Retinal pigment epithelial cell (primary cell): ENCODE results near the gene FPGS.
"Not testable (repeated sequence)": the region's sequence is repeated elsewhere in the genome, so short reads cannot be mapped to it uniquely, and the experiment has no call there.

Experiments
- DNase-seq: peaks from one replicate; pipeline ENCODE4 v3.0.0-alpha.2; 2010; ENCODE audit warnings: low read depth
- H3K4me3 ChIP-seq: 2 replicates; pipeline ENCODE4 v1.5.1; 2011; ENCODE audit warnings: mild to moderate bottlenecking, low read length, control low read depth, moderate library complexity
- CTCF ChIP-seq: conservative IDR thresholded peaks from 2 replicates; pipeline ENCODE4 v1.5.1; 2011; ENCODE audit warnings: low read depth, low read length, control low read depth, inconsistent platforms

The FPGS gene

GRCh38 chr9:127802576-127803443 is at the start of gene FPGS:
FPGS (plus strand) TSS chr9:127802882; CDS start chr9:127802925, 43 bp downstream.
- TF ChIP-seq CTCF, result peak; percentile 5
- H3K4me3 ChIP-seq, result peak within 1 kb of the TSS; percentile 90
- no peak for DNase-seq

- DNase-seq, result no peak
- H3K4me3 ChIP-seq, result no peak overlapping the region
- TF ChIP-seq CTCF, result no peak
Observed at GRCh38 chr9:127753148-127753547, 49.5 kb upstream of the FPGS start.

- no peak overlapping the region for H3K4me3 ChIP-seq
- no peak for DNase-seq
- no peak for TF ChIP-seq CTCF
Observed at GRCh38 chr9:127753622-127754021, 49.1 kb upstream of the FPGS start.

- no peak for TF ChIP-seq CTCF
- H3K4me3 ChIP-seq, result no peak overlapping the region
- no peak for DNase-seq
Observed at GRCh38 chr9:127754099-127755060, 48.3 kb upstream of the FPGS start.

GRCh38 chr9:127755061-127756060 is 47.3 kb upstream of the FPGS start:
- no peak for DNase-seq
- H3K4me3 ChIP-seq, result no peak overlapping the region
- TF ChIP-seq CTCF, result no peak

GRCh38 chr9:127756233-127756632 is 46.4 kb upstream of the FPGS start:
- TF ChIP-seq CTCF, result no peak
- no peak overlapping the region for H3K4me3 ChIP-seq
- no peak for DNase-seq

- not testable (repeated sequence) for DNase-seq, H3K4me3 ChIP-seq
Observed at GRCh38 chr9:127756776-127757175, 45.9 kb upstream of the FPGS start.
